GM18499 (cell line): ENCODE data around the gene TOGARAM2.

ENCODE experiments used
- ATAC-seq: cut with Tn5 transposase; IDR thresholded peaks from one replicate; pipeline ENCODE4 v1.9.1; 2021; ENCODE audit warnings: moderate number of reproducible peaks; ENCODE audit not compliant: insufficient read depth, unreplicated experiment

Gene TOGARAM2

GRCh38 chr2:28997237-28997846, 16.2 kb downstream of the TOGARAM2 start:
- ATAC-seq, result no peak

GRCh38 chr2:28997847-28998735, 17.0 kb downstream of the TOGARAM2 start:
- ATAC-seq, result no peak

- peak; percentile 78 for ATAC-seq
Observed at GRCh38 chr2:29000481-29000880, 19.4 kb downstream of the TOGARAM2 start.

GRCh38 chr2:29000956-29001355, 19.9 kb downstream of the TOGARAM2 start:
- no peak for ATAC-seq

GRCh38 chr2:29001806-29002205, 20.7 kb downstream of the TOGARAM2 start:
- ATAC-seq, result no peak

- ATAC-seq, result no peak
Observed at GRCh38 chr2:29004755-29005154, 23.7 kb downstream of the TOGARAM2 start.

GRCh38 chr2:29005331-29005730, 24.2 kb downstream of the TOGARAM2 start:
- ATAC-seq, result no peak

GRCh38 chr2:29006092-29006979, 25.2 kb downstream of the TOGARAM2 start:
- no peak for ATAC-seq

- no peak for ATAC-seq
Observed at GRCh38 chr2:29006980-29007301, 25.8 kb downstream of the TOGARAM2 start.

GRCh38 chr2:29009270-29009669, 28.2 kb downstream of the TOGARAM2 start:
- ATAC-seq, result no peak

GRCh38 chr2:29009711-29010677, 28.9 kb downstream of the TOGARAM2 start:
- ATAC-seq, result no peak

GRCh38 chr2:29010946-29011345, 29.8 kb downstream of the TOGARAM2 start:
- no peak for ATAC-seq

- no peak for ATAC-seq
Observed at GRCh38 chr2:29011418-29012060, 30.4 kb downstream of the TOGARAM2 start.

- no peak for ATAC-seq
Observed at GRCh38 chr2:29012211-29012681, 31.1 kb downstream of the TOGARAM2 start.

GRCh38 chr2:29013057-29013780, 32.1 kb downstream of the TOGARAM2 start:
- no peak for ATAC-seq

- no peak for ATAC-seq
Observed at GRCh38 chr2:29014331-29014730, 33.2 kb downstream of the TOGARAM2 start.

GRCh38 chr2:29014811-29015421, 33.8 kb downstream of the TOGARAM2 start:
- ATAC-seq, result no peak
